Stimulated activated CD8-positive, alpha-beta memory T cell treated with anti-CD3 and anti-CD28 coated beads, Interleukin-15, amount 100 ng/mL, for 1 hour (primary cell): ENCODE data around the gene OBSCN.

ENCODE experiments used
- DNase-seq: peaks from one replicate; pipeline ENCODE4 v3.0.0-alpha.2; 2020; ENCODE audit warnings: low read depth

Gene OBSCN

DNA sequence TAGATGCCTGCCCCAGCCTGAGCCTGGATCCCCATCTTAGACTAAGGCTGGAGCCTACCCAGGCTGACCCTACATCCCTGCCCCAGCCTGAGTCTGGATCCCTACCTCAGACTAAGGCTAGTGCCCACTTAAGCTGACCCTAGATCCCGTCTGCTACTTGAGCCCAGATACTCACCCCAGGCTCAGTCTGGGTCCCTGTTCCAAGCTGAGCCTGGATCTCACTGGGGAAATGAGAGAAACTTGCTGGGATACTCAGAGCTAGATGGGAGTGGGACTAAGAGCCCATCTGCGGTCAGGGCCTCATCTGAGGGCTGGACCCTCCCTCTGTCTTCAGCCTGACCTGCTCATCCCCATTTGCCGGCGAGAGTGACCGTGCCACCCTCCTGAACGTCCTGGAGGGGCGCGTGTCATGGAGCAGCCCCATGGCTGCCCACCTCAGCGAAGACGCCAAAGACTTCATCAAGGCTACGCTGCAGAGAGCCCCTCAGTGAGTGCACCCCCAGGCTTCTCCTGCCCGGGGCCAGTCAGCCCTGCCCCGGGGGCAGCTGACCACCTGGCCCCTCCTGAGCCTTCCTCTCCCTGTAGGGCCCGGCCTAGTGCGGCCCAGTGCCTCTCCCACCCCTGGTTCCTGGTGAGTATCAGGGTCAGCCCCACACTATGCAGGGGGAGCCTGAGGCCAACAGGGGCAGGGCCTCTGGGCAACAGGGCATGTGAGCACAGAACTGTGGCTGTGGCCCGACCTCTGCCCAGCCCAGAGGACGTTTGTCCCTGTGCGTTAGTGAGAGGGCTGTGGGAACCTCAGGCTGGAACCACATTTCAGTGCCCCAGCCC, 162.0 kb downstream of the OBSCN start:
- DNase-seq = no peak

DNA sequence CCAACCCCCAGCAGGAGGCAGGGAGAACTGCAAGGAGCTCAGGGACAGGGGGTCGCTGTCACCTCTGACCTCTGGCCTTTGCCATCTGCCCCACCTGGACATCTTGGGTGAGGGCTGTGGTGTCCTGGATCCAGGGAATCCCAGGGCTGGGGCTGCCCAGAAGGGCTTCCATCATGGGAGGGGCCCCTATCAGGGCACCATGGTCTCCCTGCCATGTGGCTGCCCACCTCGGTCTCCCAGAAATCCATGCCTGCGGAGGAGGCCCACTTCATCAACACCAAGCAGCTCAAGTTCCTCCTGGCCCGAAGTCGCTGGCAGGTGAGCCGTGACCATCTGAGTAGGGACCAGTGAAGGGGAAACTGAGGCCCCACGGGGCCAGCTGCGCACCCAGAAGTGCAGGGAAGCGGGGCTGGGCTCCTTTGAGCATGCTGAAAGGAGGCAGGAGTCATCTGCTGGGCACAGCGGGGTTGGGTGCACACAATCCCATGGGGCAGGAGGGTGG, 162.6 kb downstream of the OBSCN start:
- no peak for DNase-seq

DNA sequence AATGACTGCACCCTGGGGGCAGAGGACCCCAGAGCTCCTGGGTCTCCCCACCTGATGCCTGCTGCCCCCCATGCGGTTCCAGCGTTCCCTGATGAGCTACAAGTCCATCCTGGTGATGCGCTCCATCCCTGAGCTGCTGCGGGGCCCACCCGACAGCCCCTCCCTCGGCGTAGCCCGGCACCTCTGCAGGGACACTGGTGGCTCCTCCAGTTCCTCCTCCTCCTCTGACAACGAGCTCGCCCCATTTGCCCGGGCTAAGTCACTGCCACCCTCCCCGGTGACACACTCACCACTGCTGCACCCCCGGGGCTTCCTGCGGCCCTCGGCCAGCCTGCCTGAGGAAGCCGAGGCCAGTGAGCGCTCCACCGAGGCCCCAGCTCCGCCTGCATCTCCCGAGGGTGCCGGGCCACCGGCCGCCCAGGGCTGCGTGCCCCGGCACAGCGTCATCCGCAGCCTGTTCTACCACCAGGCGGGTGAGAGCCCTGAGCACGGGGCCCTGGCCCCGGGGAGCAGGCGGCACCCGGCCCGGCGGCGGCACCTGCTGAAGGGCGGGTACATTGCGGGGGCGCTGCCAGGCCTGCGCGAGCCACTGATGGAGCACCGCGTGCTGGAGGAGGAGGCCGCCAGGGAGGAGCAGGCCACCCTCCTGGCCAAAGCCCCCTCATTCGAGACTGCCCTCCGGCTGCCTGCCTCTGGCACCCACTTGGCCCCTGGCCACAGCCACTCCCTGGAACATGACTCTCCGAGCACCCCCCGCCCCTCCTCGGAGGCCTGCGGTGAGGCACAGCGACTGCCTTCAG, 163.3 kb downstream of the OBSCN start:
- no peak for DNase-seq

DNA sequence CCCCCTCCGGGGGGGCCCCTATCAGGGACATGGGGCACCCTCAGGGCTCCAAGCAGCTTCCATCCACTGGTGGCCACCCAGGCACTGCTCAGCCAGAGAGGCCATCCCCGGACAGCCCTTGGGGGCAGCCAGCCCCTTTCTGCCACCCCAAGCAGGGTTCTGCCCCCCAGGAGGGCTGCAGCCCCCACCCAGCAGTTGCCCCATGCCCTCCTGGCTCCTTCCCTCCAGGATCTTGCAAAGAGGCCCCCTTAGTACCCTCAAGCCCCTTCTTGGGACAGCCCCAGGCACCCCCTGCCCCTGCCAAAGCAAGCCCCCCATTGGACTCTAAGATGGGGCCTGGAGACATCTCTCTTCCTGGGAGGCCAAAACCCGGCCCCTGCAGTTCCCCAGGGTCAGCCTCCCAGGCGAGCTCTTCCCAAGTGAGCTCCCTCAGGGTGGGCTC, 163.9 kb downstream of the OBSCN start:
- DNase-seq = no peak

DNA sequence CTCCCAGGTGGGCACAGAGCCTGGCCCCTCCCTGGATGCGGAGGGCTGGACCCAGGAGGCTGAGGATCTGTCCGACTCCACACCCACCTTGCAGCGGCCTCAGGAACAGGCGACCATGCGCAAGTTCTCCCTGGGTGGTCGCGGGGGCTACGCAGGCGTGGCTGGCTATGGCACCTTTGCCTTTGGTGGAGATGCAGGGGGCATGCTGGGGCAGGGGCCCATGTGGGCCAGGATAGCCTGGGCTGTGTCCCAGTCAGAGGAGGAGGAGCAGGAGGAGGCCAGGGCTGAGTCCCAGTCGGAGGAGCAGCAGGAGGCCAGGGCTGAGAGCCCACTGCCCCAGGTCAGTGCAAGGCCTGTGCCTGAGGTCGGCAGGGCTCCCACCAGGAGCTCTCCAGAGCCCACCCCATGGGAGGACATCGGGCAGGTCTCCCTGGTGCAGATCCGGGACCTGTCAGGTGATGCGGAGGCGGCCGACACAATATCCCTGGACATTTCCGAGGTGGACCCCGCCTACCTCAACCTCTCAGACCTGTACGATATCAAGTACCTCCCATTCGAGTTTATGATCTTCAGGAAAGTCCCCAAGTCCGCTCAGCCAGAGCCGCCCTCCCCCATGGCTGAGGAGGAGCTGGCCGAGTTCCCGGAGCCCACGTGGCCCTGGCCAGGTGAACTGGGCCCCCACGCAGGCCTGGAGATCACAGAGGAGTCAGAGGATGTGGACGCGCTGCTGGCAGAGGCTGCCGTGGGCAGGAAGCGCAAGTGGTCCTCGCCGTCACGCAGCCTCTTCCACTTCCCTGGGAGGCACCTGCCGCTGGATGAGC, 164.5 kb downstream of the OBSCN start:
- DNase-seq = no peak

DNA sequence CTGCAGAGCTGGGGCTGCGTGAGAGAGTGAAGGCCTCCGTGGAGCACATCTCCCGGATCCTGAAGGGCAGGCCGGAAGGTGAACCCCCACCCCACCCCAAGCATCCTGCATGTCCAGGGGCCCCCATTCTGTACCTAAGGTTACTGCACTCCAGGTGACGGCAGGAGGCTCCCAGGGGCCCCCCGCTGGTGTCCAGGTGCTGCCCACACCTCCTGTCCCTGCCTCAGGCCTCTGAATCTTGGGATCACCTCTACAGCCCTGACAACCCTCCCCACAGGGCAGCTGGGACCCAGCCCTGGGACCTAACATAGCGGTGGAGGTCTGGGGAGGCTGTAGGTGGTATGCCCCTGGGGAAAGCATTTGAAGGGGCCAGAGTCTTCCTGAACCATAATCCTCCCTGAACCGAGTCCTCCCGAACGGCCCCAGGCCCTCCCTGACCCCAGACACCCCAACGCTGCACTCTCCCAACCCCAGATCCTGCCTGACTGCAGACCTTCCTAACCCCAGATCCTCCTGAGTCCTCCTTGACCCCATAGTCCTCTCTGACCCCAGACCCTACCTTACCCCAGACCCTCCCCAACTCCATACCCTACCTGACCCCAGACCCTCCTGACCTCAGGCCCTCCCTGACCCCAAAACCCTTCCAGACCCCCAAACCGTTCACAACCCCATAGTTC, 165.3 kb downstream of the OBSCN start:
- DNase-seq = no peak

DNA sequence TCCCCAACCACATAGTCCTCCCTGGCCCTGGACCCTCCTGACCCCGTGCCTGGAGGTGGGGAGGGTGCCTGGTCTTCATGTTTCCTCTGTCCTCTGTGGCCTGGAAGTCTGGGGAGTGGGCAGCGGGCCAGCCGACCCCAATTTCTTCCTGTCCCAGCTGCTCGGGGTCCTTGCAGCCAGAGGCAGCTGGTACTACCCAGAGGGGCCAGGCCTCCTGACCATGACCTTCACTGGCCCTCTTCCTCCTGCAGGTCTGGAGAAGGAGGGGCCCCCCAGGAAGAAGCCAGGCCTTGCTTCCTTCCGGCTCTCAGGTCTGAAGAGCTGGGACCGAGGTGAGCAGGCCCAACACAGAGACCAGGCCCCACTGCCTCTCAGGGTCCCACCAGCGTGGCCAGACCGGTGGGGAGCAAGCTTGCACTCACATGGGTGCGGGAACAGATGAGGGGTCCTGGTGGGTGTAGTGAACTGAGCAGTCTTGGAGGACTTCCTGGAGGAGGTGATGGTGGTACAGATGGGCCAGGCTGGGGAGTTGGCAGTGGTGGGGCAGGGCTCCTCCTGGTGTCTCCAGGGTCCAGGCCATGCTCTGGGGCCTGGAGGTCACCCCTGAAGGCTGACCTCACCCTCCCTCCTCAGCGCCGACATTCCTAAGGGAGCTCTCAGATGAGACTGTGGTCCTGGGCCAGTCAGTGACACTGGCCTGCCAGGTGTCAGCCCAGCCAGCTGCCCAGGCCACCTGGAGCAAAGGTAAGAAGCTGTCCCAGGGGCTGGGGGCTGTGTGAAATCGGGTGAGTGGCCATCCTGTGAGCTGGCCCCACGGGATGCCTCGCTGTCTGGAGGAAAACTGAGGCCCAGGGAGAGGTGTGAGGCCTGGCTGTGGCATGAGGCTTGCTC, 166.1 kb downstream of the OBSCN start:
- no peak for DNase-seq

DNA sequence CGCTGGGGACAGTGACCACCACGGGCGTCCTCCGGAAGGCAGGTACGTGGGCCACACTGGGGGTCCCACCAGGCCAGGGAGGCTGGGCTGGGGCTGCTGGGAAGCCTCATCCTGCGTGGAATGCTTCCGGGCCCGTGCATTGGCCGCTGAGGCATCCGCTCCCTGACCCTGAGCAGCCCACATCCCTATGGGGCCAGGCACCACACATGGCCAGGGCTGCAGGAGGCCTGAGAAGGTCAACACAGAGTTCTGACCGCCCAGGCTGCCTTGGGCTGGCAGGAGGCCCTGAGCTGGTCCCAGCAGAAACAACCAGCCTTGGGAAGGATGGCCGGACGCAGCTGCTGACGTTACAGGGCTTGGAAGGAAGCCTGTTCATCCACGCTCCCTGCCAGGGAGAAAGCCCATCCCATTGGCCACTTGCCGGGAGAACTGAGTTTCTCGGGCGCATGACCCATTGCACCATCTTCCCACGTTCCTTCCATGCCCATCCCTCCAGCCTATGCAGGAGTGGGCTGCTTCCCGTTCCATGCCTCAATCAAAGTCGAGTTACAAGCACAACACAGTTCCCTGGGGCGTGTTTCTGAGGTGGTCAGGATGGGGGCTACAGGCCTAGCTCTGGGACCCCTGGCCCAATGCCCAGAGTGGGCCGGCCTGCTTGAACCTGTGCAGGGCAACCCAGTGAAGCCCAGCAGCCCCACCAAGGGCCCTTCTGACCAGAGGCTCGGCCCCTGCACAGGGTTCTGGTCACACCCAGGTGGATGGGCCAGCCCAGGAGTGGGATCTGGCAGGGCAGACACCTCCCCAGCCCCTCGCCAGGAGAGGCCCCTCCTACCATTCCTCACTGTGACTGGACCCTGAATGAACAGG, 167.1 kb downstream of the OBSCN start:
- no peak for DNase-seq

DNA sequence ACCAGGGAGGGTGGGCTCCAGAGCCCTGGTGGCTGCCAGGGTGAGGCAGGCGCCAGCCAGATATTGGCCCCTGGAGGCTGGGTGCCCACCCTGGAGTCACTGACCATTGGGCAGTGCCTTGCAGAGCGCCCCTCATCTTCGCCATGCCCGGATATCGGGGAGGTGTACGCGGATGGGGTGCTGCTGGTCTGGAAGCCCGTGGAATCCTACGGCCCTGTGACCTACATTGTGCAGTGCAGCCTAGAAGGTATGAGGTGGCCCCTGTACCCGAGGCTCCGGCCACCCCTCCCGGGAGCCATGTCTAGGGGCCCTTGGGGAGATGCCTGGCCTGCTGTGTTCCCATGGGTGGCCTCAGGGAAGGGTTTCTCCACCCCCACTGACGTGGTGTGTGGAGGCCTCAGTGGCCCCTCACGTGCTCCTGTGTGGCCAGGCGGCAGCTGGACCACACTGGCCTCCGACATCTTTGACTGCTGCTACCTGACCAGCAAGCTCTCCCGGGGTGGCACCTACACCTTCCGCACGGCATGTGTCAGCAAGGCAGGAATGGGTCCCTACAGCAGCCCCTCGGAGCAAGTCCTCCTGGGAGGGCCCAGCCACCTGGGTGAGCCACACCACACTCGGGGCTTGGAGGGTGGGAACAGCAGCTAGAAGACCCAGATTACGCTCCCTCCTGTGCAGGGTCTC, 167.9 kb downstream of the OBSCN start:
- DNase-seq = no peak

DNA sequence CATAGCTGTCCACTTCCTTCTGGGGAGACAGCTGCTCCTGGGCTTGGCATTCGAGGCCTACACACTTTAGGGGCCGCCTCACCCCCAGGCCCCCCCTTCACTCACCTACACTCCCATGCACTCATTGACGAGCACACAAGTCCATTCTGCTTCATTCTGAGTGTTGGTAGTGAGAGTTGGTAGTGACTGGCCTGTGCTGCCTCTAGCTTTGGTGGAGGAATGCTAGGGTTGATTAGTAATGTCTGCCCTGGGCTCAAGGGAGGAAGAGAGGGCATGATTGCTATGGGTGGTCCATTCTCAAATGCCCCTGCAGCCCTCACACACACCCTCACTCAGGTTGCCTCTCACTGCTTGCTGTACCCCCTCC, 168.4 kb downstream of the OBSCN start:
- no peak for DNase-seq

DNA sequence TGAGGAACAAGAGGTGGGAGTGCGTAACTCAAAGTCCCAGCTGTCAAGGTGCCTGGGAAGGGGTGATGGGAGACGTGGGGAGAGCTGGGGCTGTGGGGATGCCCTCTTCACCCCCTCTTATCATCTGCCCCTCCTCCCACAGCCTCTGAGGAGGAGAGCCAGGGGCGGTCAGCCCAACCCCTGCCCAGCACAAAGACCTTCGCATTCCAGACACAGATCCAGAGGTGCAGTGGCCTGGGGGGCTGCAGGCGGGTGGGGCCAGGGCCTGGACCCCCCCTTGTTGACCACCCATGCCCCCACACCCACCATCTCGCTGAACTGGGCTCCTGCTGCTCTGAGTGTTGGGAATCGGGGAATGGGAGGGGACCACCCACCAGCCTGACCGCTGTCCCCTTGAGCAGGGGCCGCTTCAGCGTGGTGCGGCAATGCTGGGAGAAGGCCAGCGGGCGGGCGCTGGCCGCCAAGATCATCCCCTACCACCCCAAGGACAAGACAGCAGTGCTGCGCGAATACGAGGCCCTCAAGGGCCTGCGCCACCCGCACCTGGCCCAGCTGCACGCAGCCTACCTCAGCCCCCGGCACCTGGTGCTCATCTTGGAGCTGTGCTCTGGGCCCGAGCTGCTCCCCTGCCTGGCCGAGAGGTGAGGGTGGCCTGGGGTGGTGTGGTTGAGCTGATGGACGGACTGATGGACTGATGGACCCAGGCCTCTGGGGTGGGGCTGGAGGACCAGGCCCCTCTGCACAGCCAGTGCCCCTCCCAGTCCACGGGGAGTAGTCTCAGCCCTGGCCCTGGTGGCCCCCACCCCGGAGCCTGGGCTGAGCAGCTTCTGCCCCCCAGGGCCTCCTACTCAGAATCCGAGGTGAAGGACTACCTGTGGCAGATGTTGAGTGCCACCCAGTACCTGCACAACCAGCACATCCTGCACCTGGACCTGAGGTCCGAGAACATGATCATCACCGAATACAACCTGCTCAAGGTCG, 169.1 kb downstream of the OBSCN start:
- no peak for DNase-seq

DNA sequence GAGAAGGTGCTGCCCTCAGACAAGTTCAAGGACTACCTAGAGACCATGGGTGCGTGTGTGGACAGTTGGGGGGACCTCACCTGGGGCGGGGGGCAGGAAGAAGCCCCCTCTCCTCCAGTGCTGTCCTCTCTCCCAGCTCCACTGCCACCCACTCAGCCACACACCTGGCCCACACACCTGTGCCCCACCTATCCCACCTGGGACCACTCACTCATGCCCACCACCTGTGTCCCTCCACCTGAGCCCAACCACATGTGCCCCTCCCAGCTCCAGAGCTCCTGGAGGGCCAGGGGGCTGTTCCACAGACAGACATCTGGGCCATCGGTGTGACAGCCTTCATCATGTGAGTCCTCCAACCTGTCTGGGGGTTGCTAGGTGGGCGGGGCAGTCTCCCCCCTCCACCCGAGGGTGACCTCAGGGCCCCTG, 169.8 kb downstream of the OBSCN start:
- DNase-seq = no peak

DNA sequence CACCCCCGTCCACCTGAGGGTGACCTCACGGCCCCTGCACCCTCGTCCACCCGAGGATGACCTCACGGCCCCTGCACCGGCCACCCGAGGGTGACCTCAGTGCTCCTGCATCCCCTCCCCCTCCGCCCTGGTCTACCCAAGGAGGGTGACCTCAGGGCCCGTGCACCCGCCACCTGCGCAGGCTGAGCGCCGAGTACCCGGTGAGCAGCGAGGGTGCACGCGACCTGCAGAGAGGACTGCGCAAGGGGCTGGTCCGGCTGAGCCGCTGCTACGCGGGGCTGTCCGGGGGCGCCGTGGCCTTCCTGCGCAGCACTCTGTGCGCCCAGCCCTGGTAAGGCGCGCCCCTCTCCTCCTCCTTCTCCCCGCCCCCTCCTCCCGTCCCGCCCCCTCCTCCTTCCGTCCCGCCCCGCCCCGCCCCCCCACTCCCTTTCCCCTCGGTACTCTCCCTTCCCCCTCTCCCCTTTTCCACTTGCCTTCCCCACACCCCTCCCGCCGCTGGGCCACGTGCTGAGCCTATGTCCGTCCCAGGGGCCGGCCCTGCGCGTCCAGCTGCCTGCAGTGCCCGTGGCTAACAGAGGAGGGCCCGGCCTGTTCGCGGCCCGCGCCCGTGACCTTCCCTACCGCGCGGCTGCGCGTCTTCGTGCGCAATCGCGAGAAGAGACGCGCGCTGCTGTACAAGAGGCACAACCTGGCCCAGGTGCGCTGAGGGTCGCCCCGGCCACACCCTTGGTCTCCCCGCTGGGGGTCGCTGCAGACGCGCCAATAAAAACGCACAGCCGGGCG, 170.4 kb downstream of the OBSCN start:
- peak; percentile 11 for DNase-seq

DNA sequence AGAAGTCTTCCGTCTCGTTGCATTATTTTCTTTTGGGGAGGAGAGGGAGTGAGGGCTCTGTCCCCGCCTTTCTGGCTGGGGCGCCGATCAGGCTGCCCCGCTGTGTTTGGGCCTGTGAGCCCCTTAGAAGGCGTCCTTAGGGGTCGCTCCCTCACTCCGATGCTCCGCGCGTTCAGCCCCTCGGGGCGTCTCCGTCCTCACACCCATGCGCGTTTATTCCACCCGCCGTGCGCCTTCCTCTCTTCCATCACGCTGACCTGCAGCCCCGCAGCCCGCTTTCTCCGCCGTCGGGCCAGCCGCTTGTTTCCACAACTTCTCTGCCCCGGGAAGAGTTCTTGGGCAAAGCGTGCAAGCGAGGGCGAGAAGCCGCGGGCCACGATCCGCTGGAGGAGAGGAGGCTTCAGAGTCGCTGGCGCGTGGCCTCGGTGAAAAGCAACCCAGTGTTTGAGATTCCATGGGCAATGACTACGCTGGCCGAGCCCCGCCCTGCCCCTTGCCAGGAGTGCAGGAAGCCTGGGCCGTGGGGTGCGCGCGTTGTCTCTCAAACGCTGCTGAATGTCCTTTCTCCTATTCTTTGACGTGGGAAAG, 171.1 kb downstream of the OBSCN start:
- DNase-seq = no peak

DNA sequence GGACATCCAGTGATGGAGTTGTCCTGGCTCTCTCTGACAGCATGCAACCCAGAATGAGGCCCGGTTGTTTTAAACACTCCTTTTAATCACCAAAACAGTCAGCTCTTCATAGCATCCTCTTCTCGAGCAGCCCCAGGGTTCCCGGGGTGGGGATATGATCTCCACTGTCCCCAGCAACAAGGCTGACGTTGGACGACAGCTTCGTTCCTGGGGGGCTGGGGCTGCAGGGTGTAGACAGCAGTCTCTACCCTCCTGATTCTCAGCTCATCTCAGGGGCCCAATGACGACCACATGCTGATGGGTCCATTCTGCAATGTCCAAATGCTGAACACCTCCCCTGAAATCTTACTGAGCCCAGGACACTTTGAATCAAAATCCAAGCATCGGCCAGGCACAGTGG, 171.8 kb downstream of the OBSCN start:
- no peak for DNase-seq

DNA sequence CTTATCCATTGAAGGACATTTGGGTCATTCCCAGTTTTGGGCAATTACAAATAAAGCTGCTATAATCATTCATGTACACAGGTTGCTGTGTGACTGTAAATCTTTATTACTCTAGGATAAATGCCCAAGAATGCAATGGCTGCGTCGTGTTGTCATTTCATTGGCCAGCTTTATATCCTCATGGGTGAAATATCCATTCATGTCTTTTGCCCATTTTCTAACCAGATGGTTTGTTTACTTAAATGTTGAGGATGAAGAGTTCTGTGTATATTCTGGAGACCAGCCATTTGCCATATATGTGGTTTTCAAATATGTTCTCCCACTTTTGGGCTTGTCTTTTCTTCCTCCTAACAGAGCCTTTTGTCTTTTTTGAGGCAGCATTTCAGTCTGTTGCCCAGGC, 173.5 kb downstream of the OBSCN start:
- no peak for DNase-seq

DNA sequence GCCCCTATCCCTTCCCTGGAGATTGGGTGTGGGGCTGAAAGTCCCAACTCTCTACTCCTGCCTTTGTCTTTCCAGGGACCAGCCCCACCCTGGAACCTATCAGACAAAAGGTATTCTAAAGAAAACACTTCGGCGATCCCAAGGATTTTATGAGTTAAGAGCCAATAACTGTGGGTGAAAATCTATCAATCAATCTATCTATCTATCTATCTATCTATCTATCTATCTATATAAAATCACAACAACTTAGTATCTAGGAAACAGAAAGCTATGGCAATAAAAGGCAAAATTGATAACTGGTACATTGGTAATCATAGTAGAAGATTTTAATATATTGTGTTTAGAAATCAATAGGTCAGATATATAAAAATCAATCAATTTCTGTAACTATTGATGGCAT, 175.9 kb downstream of the OBSCN start:
- DNase-seq = no peak
